K562 treated with DMSO at 1 percent for 24 hours (cell line): ENCODE data around the gene GSK3A. TPM values are rescaled to one million over a fixed set of nuclear protein-coding genes. Genes with fewer than 3 reads are reported as not detected.

Source experiments
- total RNA-seq: library from RNA; unstranded; fragments of 300-600 nt; gene quantifications from 2 replicates; pipeline ENCODE4 v1.2.3, GENCODE V29; 2022; ENCODE audit warnings: low read depth; ENCODE audit not compliant: insufficient read depth

GSK3A gene
- 87.2 and 94.2 TPM in 2 replicates for total RNA-seq

DNA sequence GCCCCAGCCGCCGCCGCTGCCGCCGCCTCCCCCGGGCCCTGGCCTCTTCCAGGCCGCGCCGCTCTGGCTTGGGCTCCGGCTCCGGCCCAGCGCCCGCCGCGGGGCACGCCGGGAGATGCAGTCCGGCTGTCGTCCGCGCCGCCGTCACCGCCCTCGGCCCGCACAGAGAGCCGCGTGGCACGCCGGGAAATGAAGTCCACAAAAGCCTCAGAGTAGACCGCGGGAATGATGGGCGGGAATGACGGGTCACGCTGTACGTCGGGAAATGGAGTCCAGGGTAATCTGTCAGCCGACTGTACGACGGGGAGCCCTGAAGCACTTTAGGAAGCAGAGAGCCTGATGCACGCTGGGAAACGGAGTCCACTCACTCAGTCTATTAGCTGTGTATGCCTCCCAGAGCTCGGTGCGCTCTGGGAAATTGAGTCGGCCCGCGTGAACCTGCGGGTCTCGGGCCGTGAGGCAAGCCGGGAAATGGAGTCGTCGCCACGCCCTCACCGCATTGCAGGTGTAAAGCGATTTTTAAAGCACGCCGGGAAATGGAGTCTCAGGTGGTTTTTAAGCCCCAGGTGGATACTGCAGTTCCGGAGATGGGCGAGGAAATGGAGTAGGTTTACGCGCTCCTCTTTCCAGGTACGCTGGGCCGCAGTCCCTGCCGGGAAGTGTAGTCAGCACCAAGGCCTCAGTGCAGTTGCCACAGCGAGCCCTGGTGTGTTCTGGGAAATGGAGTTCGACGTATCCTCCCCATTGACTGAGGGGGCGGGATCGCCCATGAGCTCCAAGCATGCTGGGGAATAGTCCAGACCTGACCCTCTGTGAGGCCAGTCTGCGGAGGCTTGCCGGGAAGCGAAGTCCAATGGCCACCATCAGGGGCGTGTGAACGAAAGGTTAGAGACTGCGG, at the start of gene GSK3A:
TSS of gene GSK3A (minus strand) at position 91 of the 898 bp plus-strand sequence. CDS start 137 bp downstream, outside the sequence.

DNA sequence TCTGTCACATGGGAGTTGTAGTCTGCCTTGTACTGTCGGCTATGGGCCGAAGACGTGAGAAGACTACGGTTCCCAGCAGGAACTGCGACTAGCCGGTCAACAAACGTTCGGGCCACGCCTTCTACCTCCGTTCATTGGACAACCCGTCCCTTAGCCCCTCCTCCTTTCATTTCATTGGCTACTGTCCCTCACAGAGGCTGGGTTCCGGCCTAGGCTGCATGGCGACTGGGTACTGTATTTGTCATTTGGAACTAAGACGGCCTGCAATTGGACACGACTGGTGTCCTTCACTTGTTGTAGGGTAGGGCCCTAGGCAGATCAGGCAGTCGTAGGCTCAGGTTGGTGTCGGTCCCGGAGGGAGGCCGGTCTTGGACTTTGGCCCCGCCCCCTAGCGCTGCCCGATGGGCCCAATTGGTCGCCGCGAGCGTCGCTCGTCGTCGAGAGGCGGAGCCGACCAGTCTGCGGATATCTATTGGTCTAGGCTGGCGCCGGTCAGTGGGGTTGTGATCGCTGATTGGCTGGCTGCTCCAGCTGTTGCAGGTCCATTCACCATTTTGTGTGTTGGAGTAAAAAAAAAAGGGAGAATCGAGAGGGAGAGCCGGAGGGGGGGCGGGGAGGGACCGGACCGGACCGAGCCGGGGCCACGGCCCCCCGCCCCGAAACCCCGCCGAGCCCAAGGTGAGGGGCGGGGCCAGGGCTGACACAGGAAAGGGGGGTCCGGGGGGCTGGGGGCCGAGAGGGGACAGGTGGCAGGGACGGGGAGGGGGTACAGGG, 26.5 kb upstream of the GSK3A start, which contains the start of gene CIC:
TSS of gene CIC (plus strand) at position 549 of the 774 bp plus-strand sequence. CDS start 2,532 bp downstream, outside the sequence.

DNA sequence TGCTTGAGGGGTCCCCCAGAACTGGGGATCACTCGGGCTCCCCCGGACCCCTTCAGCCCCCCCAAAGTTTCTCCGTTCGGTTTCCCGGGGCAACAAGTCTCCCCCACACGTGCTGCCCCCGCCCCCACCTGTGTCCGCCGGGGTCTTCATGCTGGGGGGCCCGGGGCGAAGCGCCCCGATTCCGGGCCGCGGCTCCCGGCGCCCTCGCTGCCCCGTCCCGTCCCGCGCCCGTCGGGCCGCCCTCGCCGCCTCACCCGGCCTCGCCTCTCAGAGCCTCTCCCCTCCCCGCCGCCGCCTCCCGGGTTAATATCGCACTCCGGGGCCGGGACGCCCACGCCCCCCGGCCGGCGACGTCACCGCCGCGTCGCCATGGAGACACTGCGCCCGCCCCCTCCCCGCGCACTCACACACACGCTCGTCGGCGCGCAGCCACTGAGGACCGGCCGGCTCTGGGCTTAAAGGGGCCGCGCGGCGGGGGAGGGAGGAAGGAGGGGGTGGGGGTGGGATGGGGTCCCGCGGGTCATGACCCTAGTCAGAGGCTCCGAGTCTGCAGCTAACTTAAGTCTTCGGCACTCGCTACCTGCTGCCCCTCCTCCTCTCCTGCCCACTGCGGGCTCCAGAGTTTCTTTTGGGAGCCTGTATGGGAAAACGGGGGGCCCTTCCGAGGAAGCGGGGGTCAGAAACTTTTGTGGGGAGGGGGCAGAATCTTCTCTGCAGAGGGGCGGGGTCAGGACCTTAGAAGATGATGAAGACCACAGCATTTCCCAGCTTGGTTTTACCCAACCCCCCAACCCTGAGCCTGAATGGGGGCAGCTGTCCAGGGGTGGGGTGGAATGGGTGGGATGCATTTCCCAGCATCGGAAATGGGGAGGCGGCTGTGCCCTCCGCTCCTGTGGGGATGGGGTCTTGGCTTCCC, 12.7 kb upstream of the GSK3A start, which contains the start of gene ERF:
TSS of gene ERF (minus strand) at position 279 of the 916 bp plus-strand sequence. CDS start at position 150, 129 bp downstream.

DNA sequence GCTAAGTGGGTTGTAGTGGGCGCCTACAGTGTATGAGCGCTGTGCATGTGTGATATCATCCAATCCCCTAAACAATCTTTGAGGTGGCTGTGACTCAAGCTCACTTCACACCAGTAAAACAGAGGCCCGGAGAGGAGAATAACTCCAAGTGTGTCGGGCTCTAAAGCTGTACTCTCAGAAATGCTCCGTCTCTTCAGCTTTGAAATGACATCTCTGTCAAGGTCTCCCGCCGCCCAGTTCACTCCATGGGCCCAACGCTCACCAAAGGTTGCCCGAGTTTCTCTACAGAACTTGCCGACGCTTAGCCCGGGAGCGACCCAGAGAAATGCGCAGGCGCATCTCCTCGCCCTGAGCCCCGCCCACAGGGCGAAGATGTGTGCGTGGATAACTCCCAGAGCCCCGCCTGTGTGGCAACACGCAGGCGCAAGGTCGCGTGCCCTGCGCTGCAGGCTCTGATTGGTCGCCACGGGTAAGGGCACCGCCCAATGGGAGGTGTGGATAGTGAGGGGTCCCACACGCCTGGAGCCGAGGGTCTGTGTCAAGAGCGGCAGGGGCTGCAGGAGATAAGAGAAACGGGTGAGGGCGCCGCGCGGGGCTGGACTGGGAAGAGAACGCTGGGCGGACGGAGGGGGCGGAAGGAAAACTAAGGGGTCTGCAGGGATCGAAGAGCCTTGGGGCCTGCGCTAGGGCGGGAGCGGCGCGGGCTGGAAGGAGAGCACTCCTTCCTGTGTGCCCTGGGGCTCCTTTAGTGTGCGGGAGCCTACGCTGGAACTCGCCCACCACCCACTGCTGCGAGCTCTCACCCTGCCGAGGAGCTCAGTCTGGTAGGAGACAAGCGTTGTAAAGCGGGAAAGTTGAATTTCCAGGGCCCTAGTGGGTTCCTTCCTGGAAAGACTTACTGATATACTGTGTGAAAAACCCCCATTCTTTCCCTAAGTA, 22.3 kb downstream of the GSK3A start, which contains the start of gene ZNF526:
TSS of gene ZNF526 (plus strand) at position 501 of the 939 bp plus-strand sequence. CDS start 4,092 bp downstream, outside the sequence.

DNA sequence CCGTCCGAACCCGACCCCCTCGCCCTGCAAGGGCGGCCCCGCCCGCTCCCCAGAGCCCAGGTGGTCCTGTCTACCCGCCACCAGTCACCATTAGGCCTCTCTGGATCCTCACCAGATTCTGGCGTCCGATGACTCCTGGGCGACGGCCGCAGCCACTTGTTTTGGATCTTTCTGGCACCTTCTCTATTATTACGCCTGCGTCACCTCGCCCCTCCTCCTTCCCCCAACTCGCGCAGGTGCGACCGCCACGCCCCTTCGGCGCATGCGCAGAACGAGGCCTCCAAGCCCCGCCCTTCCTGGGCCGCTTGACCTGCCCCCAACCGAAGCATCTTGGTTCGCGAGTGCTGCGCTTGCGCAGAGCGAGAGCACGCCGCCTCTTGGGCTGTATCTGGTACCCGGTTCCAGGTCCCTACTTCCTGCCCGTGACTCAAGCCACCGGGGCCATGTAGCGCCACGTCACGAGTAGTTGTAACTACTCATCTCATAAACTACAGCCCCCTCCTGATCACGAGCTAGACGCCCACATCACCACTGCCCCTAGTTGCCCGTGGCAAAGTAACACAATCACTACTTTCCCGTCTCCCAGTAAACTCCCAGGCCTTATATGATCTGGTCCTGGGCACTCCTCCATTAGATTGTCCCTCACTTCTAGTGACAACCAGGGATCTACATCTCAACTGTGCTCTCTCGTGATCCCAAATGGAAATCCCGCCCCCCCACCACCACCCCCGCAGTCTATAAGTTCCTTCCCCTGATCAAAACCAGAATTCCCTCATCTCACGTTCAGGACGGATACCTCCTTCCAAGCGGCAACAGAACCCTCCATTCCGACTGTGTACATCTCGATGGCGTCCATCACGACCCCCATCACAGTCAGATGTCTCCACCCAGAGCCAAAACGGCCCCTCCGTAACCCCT, 24.6 kb downstream of the GSK3A start, which contains the start of gene DEDD2:
TSS of gene DEDD2 (minus strand) at position 158 of the 918 bp plus-strand sequence. CDS start 670 bp downstream, outside the sequence.

Other genes starting within 250 kb of the GSK3A start
- 0.96 and 1.1 TPM in 2 replicates for gene ATP1A3, start 248.4 kb downstream of the GSK3A start, total RNA-seq
- 3.0 and 3.6 TPM in 2 replicates for gene GRIK5, start 172.4 kb downstream of the GSK3A start, total RNA-seq
- gene ZNF574, start 166.4 kb downstream of the GSK3A start, total RNA-seq = 31.0 and 34.9 TPM in 2 replicates
- gene POU2F2, start 110.2 kb downstream of the GSK3A start, total RNA-seq = 0.97 and 1.0 TPM in 2 replicates
- gene DEDD2, start 24.9 kb downstream of the GSK3A start, total RNA-seq = 65.1 and 72.9 TPM in 2 replicates
- gene ZNF526, start 22.3 kb downstream of the GSK3A start, total RNA-seq = 12.7 and 13.4 TPM in 2 replicates
- gene ERF, start 12.5 kb upstream of the GSK3A start, total RNA-seq = 61.5 and 62.7 TPM in 2 replicates
- 51.8 and 58.5 TPM in 2 replicates for gene CIC, start 26.6 kb upstream of the GSK3A start, total RNA-seq
- gene PRR19, start 59.5 kb upstream of the GSK3A start, total RNA-seq = 0.42 and 0.78 TPM in 2 replicates
- 126 and 144 TPM in 2 replicates for gene PAFAH1B3, start 60.0 kb upstream of the GSK3A start, total RNA-seq
- 0.80 TPM in 1 of 2 replicates, not detected in the other for gene TMEM145, start 70.7 kb upstream of the GSK3A start, total RNA-seq
- gene MEGF8, start 83.0 kb upstream of the GSK3A start, total RNA-seq = 23.2 and 23.4 TPM in 2 replicates
- 1.7 TPM in 1 of 2 replicates, not detected in the other for gene CNFN, start 147.7 kb upstream of the GSK3A start, total RNA-seq
- gene LIPE, start 184.8 kb upstream of the GSK3A start, total RNA-seq = not detected in 2 replicates
- gene CXCL17, start 200.3 kb upstream of the GSK3A start, total RNA-seq = not detected in 2 replicates